HG03457 (cell line): Measurements from ENCODE around the gene IL18RAP.

Experiments used
- ATAC-seq: cut with Tn5 transposase; IDR thresholded peaks from one replicate; pipeline ENCODE4 v1.9.1; 2021; ENCODE audit warnings: moderate number of reproducible peaks; ENCODE audit not compliant: unreplicated experiment

IL18RAP gene

GRCh38 chr2:102422910-102423309 is at the start of gene IL18RAP:
Gene IL18RAP, plus strand, starts transcription at chr2:102423160. Its CDS starts 118 bp downstream, at chr2:102423278.
- no peak for ATAC-seq

GRCh38 chr2:102376052-102376591 is 46.8 kb upstream of the IL18RAP start:
- no peak for ATAC-seq

- ATAC-seq, result no peak
These were observed 39.2 kb upstream of the IL18RAP start for GRCh38 chr2:102383722-102384121.

- ATAC-seq, result no peak
These were observed 37.4 kb upstream of the IL18RAP start for GRCh38 chr2:102385522-102385921.

- no peak for ATAC-seq
These were observed 37.0 kb upstream of the IL18RAP start for GRCh38 chr2:102386004-102386403.

GRCh38 chr2:102386867-102387541 is 36.0 kb upstream of the IL18RAP start:
- ATAC-seq, result no peak

- no peak for ATAC-seq
These were observed 35.0 kb upstream of the IL18RAP start for GRCh38 chr2:102387763-102388546.

GRCh38 chr2:102391565-102391964 is 31.4 kb upstream of the IL18RAP start:
- no peak for ATAC-seq

- no peak for ATAC-seq
These were observed 30.9 kb upstream of the IL18RAP start for GRCh38 chr2:102392096-102392495.

- ATAC-seq, result no peak
These were observed 30.0 kb upstream of the IL18RAP start for GRCh38 chr2:102392942-102393341.

GRCh38 chr2:102396012-102396411 is 26.9 kb upstream of the IL18RAP start:
- no peak for ATAC-seq

GRCh38 chr2:102397209-102397608 is 25.8 kb upstream of the IL18RAP start:
- ATAC-seq, result no peak

- no peak for ATAC-seq
These were observed 23.3 kb upstream of the IL18RAP start for GRCh38 chr2:102399499-102400141.

GRCh38 chr2:102401456-102401855 is 21.5 kb upstream of the IL18RAP start:
- no peak for ATAC-seq

GRCh38 chr2:102401865-102402264 is 21.1 kb upstream of the IL18RAP start:
- no peak for ATAC-seq

GRCh38 chr2:102410952-102411351 is 12.0 kb upstream of the IL18RAP start:
- ATAC-seq, result no peak

- no peak for ATAC-seq
These were observed 10.8 kb upstream of the IL18RAP start for GRCh38 chr2:102412199-102412598.

- ATAC-seq, result peak; percentile 61
These were observed 5.0 kb upstream of the IL18RAP start for GRCh38 chr2:102417946-102418345.

- peak; percentile 82 for ATAC-seq
These were observed 4.5 kb upstream of the IL18RAP start for GRCh38 chr2:102418421-102418961.

GRCh38 chr2:102420290-102420689 is 2.7 kb upstream of the IL18RAP start:
- ATAC-seq, result no peak
